GM06990 (cell line): Measurements from ENCODE around the gene PFKL.

Source experiments
- DNase-seq: peaks from one replicate; pipeline ENCODE4 v3.0.0-alpha.2; 2011; ENCODE audit not compliant: insufficient read length; ENCODE audit errors: extremely low read depth
- H3K27me3 ChIP-seq: replicated peaks from 2 replicates; pipeline ENCODE4 v1.6.0; 2011; ENCODE audit warnings: low read length; ENCODE audit not compliant: control insufficient read depth, insufficient read depth
- H3K36me3 ChIP-seq: 2 replicates; pipeline ENCODE4 v1.5.1; 2011; ENCODE audit warnings: low read length; ENCODE audit not compliant: control insufficient read depth, insufficient read depth
- H3K4me3 ChIP-seq: replicated peaks from 2 replicates; pipeline ENCODE4 v1.5.1; 2011; ENCODE audit warnings: low read depth, mild to moderate bottlenecking, control low read depth, low read length
- TF ChIP-seq, protein P1 (sequence below): IDR thresholded peaks from 2 replicates; pipeline ENCODE4 v1.5.1; 2011; ENCODE audit warnings: low read length, control low read depth, mild to moderate bottlenecking, inconsistent platforms; ENCODE audit not compliant: insufficient read depth, poor library complexity, severe bottlenecking

PFKL gene

GRCh38 chr21:44333509-44334328, 33.9 kb downstream of the PFKL start:
- H3K4me3 ChIP-seq: no peak overlapping the region
- no peaks in the 10 kb centered on the region; the same call in 1 of the 2 replicates for H3K36me3 ChIP-seq
- TF ChIP-seq, protein P1, sequence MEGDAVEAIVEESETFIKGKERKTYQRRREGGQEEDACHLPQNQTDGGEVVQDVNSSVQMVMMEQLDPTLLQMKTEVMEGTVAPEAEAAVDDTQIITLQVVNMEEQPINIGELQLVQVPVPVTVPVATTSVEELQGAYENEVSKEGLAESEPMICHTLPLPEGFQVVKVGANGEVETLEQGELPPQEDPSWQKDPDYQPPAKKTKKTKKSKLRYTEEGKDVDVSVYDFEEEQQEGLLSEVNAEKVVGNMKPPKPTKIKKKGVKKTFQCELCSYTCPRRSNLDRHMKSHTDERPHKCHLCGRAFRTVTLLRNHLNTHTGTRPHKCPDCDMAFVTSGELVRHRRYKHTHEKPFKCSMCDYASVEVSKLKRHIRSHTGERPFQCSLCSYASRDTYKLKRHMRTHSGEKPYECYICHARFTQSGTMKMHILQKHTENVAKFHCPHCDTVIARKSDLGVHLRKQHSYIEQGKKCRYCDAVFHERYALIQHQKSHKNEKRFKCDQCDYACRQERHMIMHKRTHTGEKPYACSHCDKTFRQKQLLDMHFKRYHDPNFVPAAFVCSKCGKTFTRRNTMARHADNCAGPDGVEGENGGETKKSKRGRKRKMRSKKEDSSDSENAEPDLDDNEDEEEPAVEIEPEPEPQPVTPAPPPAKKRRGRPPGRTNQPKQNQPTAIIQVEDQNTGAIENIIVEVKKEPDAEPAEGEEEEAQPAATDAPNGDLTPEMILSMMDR: no peak
- no peak for DNase-seq
- H3K27me3 ChIP-seq: no peaks in the 10 kb centered on the region

- Histone ChIP-seq H3K27me3 (no peaks in the 10 kb centered on the region), H3K36me3 (no peaks in the 10 kb centered on the region; the same call in 1 of the 2 replicates), H3K4me3 (no peak overlapping the region)
- TF ChIP-seq, protein P1: no peak
- DNase-seq: no peak
Observed at GRCh38 chr21:44334329-44335030, 34.6 kb downstream of the PFKL start.

DNA sequence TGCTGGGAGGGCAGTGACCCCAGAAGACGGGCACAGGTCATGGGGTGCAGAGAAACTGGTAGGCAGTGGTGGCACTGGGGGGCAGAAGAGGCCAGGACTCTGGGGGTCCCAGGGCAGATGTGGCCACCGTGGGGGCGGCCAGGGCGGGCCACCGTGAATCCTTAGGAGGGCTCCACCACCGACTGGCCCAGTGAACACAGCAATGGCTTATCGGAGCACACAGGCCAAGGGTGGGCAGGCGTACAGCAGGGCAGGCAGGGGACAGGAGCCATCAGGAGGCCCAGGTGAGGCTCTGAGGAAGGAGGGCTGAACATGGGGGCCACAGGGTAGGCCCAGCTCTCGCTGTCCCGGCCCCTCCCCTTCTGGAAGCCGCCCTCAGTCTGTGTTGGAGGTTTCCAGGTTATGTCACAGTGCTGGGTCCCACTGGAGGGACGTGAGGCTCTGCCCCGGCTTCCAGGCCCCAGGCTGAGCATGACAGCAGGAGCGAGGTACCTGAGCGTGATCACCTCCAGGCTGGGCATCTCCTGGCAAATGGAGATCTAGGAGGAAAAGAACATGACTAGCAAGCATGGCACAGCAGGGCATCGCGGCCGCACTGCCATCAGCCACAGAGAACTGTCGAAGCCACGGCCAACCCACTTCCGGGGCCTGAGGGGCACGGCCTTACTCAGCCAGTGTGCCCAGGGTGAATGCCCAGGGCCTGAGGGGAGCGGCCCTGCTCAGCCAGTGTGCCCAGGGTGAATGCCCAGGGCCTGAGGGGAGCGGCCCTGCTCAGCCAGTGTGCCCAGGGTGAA, 35.6 kb downstream of the PFKL start:
- H3K36me3 ChIP-seq: no peaks in the 10 kb centered on the region; the same call in 1 of the 2 replicates
- H3K4me3 ChIP-seq: no peak overlapping the region
- TF ChIP-seq, protein P1: no peak
- no peaks in the 10 kb centered on the region for H3K27me3 ChIP-seq
- DNase-seq: no peak

DNA sequence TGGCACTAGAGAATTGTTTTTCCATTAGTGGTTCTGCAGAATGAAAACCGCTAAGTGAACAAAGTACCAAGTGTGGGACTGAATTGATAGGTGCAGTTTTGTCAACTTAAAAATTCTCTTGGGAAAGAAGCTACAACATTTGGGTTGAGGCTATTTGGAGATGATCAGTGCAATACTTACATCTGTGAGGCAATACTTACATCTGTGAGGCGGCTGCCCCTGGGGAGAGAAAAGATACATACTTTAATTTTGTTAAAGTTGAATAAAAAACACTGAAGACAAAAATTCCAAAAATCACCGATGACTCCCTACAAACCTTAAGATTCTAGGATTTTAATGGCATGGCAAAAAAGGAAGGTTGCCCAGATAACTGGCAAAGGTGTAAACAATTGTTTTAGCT, 37.6 kb downstream of the PFKL start:
- Histone ChIP-seq H3K4me3 (no peak overlapping the region), H3K27me3 (no peaks in the 10 kb centered on the region), H3K36me3 (no peaks in the 10 kb centered on the region; the same call in 1 of the 2 replicates)
- no peak for DNase-seq
- TF ChIP-seq, protein P1: no peak

DNA sequence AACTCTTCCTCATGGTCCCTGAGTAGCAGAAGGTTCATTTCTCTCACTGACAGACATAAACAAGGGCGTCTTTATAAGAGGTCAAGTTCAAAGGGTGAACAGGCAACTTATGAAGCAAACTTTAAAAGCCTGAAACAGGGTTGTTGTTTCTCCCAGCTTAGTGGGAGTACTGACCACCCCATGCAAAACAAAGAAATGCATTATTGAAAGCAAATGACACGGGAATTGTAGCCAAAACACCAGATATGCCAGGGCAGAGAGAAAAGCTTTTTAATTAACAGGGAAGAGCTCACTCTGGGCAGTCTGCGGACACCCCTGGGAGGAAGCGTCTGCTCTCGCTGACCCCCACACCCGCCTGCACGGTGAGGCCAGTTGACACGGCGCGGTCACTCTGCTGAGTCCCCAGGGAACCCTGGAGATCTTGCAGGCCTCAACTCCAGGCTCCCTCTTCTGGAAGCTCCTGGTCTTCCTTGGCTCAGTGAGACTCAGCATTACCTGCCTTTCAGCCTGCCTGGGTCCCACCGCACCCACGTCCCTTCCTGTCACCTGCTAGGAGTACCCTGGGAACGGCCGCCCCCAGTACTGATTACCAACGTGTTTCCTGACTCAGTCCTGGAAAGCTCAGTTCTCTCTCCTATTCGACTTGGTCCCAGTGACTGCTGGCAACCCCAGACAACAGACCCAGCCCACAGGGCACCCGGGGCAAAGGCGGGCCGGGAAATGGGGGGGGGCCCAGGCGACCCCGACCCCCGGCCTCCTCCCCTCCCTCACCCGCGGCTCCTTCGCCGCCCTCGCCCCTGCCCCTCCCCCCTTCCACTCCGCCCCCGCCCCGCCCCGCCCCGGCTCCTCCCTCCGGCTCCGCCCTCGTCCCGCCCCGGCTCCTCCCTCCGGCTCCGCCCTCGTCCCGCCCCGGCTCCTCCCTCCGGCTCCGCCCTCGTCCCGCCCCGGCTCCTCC, 38.4 kb downstream of the PFKL start:
- Histone ChIP-seq H3K36me3 (no peaks in the 10 kb centered on the region; the same call in 1 of the 2 replicates), H3K4me3 (peak overlapping the region; percentile 54), H3K27me3 (no peaks in the 10 kb centered on the region)
- TF ChIP-seq, protein P1: no peak
- DNase-seq: peak; percentile 48
